Suppressor macrophage treated with lipopolysaccharide for 4 hours (primary cell): ENCODE results near the gene ZSWIM8.

ENCODE experiments used
- DNase-seq: peaks from one replicate; pipeline ENCODE4 v3.0.0-alpha.2; 2020

The ZSWIM8 gene

GRCh38 chr10:73847031-73847430 lies 61.6 kb downstream of the ZSWIM8 start:
- DNase-seq = no peak

GRCh38 chr10:73848821-73849489 lies 63.5 kb downstream of the ZSWIM8 start:
- peak; percentile 91 for DNase-seq

- DNase-seq = no peak
Measured at GRCh38 chr10:73850211-73850610, 64.8 kb downstream of the ZSWIM8 start.

DNA sequence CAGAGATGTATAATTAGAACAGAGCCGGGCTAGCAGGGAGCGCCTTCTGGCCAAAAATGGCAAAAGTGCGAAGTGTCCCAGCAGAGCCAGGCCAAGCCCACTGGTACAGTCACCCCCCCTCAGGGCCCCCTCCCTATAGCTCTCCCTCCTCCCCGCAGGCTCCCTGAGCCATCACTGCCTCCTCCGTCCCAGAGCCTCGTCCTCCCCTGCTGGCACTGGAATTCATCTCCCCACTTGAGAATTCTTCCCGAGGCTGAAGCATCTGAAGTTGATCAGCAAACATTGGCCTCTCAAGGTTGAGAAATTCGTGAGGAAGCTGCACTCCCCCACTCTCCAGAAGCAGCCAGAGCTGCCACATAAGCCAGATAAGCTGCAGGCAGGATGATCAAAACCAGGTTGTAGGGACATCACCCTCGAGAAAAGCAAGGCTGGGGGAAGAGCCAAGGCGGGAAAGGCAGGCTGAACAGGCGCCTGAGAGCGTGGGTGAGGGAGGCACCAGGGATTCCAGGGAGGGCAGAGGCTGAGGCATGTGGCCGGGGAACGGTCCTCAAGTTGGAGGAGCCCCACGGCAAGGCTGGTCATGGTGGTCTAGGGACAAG lies 65.6 kb downstream of the ZSWIM8 start:
- no peak for DNase-seq
